Measurements from ENCODE around the gene SNX6. TPM values are rescaled to one million over a fixed set of nuclear protein-coding genes. Genes with fewer than 3 reads are reported as not detected.
A peak's percentile ranks its signal among the peaks of the same experiment; 100 is the strongest.
"Not testable (repeated sequence)": the region's sequence is repeated elsewhere in the genome, so short reads cannot be mapped to it uniquely, and the experiment has no call there.

SNX6 gene
- total and polyA plus RNA-seq, 8 donors: 71.3 to 123 (median 107) TPM

- Histone ChIP-seq H3K27me3 (no peaks in the 10 kb centered on the region), H3K9me3 (no peaks in the 10 kb centered on the region), H3K27ac (peak overlapping the region in 1 of 2 donors; percentile 48), H3K4me3 (no peak overlapping the region), H3K36me3 (no peaks in the 10 kb centered on the region), H3K4me1 (peaks cover 0 to 11% of the 10 kb centered on the region in 2 donors)
- intact Hi-C loops (cut with DNase I): no loop called here
- no peak for TF ChIP-seq CTCF (IDR thresholded peaks at IDR 0.05)
- ATAC-seq (no peak), DNase-seq (no peak)
These were observed 81.4 kb downstream of the SNX6 start for GRCh38 chr14:34548472-34548981.

GRCh38 chr14:34547136-34547520 is 82.8 kb downstream of the SNX6 start:
- H3K4me1 ChIP-seq: peaks cover 0 to 11% of the 10 kb centered on the region in 2 donors
- intact Hi-C loops (cut with DNase I); DNase-seq; H3K27ac ChIP-seq; H3K9me3 ChIP-seq; H3K36me3 ChIP-seq; H3K4me3 ChIP-seq; H3K27me3 ChIP-seq: not testable (repeated sequence)
- ATAC-seq: peak; percentile 13

GRCh38 chr14:34546272-34547135 is 83.4 kb downstream of the SNX6 start:
- peak; percentile 92 for ATAC-seq
- H3K27me3 ChIP-seq; H3K9me3 ChIP-seq; intact Hi-C loops (cut with DNase I); DNase-seq; H3K27ac ChIP-seq; H3K4me3 ChIP-seq; H3K36me3 ChIP-seq: not testable (repeated sequence)
- H3K4me1 ChIP-seq: peaks cover 0 to 11% of the 10 kb centered on the region in 2 donors

GRCh38 chr14:34540181-34541059 is 89.5 kb downstream of the SNX6 start:
- Histone ChIP-seq H3K27ac (peak overlapping the region; percentile 90 to 93), H3K4me1 (peaks cover 13 to 26% of the 10 kb centered on the region in 2 donors), H3K4me3 (peak overlapping the region; percentile 86 to 89)
- ATAC-seq; H3K27me3 ChIP-seq; intact Hi-C loops (cut with DNase I); H3K36me3 ChIP-seq; H3K9me3 ChIP-seq; DNase-seq: not testable (repeated sequence)

- intact Hi-C loops (cut with DNase I): no loop called here
- peak; percentile 95 to 100 (median 99) for DNase-seq
- Histone ChIP-seq H3K4me3 (peak within 1 kb of the TSS; percentile 86 to 89), H3K36me3 (peaks cover 0 to 15% of the 10 kb centered on the region in 2 donors), H3K4me1 (peaks cover 13 to 26% of the 10 kb centered on the region in 2 donors), H3K27me3 (no peaks in the 10 kb centered on the region), H3K9me3 (no peaks in the 10 kb centered on the region), H3K27ac (peak within 1 kb of the TSS; percentile 90 to 93)
- peak; percentile 100 for ATAC-seq
- peak in 1 of 2 donors; percentile 30 for TF ChIP-seq CTCF (IDR thresholded peaks at IDR 0.05)
These were observed 90.4 kb downstream of the SNX6 start, which contains the start of gene EAPP for GRCh38 chr14:34539407-34540180. TSS of gene EAPP (minus strand) at chr14:34539701. CDS start at chr14:34539628, 73 bp downstream.

- ATAC-seq (peak; percentile 9), DNase-seq (no peak)
- no peak for TF ChIP-seq CTCF (IDR thresholded peaks at IDR 0.05)
- Histone ChIP-seq H3K9me3 (no peaks in the 10 kb centered on the region), H3K27me3 (no peaks in the 10 kb centered on the region), H3K4me3 (peak overlapping the region; percentile 86 to 89), H3K36me3 (peaks cover 0 to 21% of the 10 kb centered on the region in 2 donors), H3K27ac (peak overlapping the region; percentile 90 to 93), H3K4me1 (peaks cover 13 to 26% of the 10 kb centered on the region in 2 donors)
- intact Hi-C loops (cut with DNase I): no loop called here
These were observed 91.0 kb downstream of the SNX6 start for GRCh38 chr14:34538871-34539406.

GRCh38 chr14:34538096-34538495 is 91.9 kb downstream of the SNX6 start:
- ATAC-seq: not testable (repeated sequence)
- peak overlapping the region in 1 of 2 donors; percentile 86 for H3K4me3 ChIP-seq

More at GRCh38 chr14:34538096-34538495, 91.9 kb downstream of the SNX6 start:
- H3K9me3 ChIP-seq; DNase-seq; H3K27ac ChIP-seq; intact Hi-C loops (cut with DNase I); H3K27me3 ChIP-seq: not testable (repeated sequence)
- Histone ChIP-seq H3K4me1 (peaks cover 13 to 26% of the 10 kb centered on the region in 2 donors), H3K36me3 (peaks cover 0 to 27% of the 10 kb centered on the region in 2 donors)

Measured in left lung (tissue), 10 donors.